Mammary epithelial cell (primary cell): ENCODE data around the gene SMIM29.

ENCODE experiments used
- CTCF ChIP-seq, 2 donors: IDR thresholded peaks in 1 of 2; conservative IDR thresholded peaks in 1 of 2; 2 replicates each; pipeline ENCODE4 v1.5.1; 2011 to 2012; ENCODE audit warnings: inconsistent platforms in 2 of 2, low read length in 2 of 2, mild to moderate bottlenecking in 2 of 2, control low read depth in 1 of 2, low read depth in 1 of 2; ENCODE audit not compliant: insufficient read depth in 1 of 2; ENCODE audit errors: extremely low read depth in 1 of 2
- EZH2 ChIP-seq: IDR thresholded peaks from 2 replicates; pipeline ENCODE4 v1.6.1; 2012; ENCODE audit warnings: low read length, inconsistent platforms, borderline replicate concordance

GRCh38 chr6:34277763-34278112 is 28.9 kb upstream of the SMIM29 start:
- no peak for TF ChIP-seq EZH2
- TF ChIP-seq CTCF (conservative IDR thresholded peaks at IDR 0.05 in 1 of 2, IDR thresholded peaks at IDR 0.05 in 1 of 2; ENCODE audit: extremely low read depth in 1 of 2, insufficient read depth in 1 of 2, low read depth in 1 of 2, low read length in 2 of 2), result no peak
